Liver (tissue), 9 donors: ENCODE results near the gene IGLON5. TPM values are rescaled to one million over a fixed set of nuclear protein-coding genes. Genes with fewer than 3 reads are reported as not detected.

Source experiments
- DNase-seq: peaks from one replicate; pipeline ENCODE4 v3.0.0-alpha.2; 2017; ENCODE audit warnings: low spot score
- H3K27ac ChIP-seq, 2 donors: one replicate each; pipeline ENCODE4 v1.7.0; 2013; ENCODE audit warnings: inconsistent platforms in 2 of 2, low read length in 2 of 2, control low read depth in 1 of 2, low read depth in 1 of 2, mild to moderate bottlenecking in 1 of 2
- H3K27me3 ChIP-seq, 4 donors: one replicate each; pipeline versions ENCODE4 v1.6.1 to v1.7.0; 2013; ENCODE audit warnings: low read length in 3 of 4, inconsistent platforms in 1 of 4, mild to moderate bottlenecking in 1 of 4, moderate library complexity in 1 of 4; ENCODE audit not compliant: control insufficient read depth in 4 of 4, insufficient read depth in 4 of 4
- H3K36me3 ChIP-seq, 4 donors: one replicate each; pipeline versions ENCODE4 v1.6.1 to v1.7.0; 2013; ENCODE audit warnings: low read length in 3 of 4, mild to moderate bottlenecking in 3 of 4, low read depth in 1 of 4, moderate library complexity in 1 of 4; ENCODE audit not compliant: control insufficient read depth in 4 of 4, insufficient read depth in 3 of 4
- H3K4me1 ChIP-seq, 4 donors: one replicate each; pipeline versions ENCODE4 v1.6.1 to v1.7.0; 2013; ENCODE audit warnings: low read length in 3 of 4, mild to moderate bottlenecking in 3 of 4, moderate library complexity in 1 of 4; ENCODE audit not compliant: control insufficient read depth in 4 of 4, insufficient read depth in 4 of 4
- H3K4me3 ChIP-seq, 3 donors: one replicate each; pipeline versions ENCODE4 v1.6.1 to v1.7.0; 2013; ENCODE audit warnings: low read length in 3 of 3, control low read depth in 1 of 3, low read depth in 1 of 3, mild to moderate bottlenecking in 1 of 3
- H3K9ac ChIP-seq, 2 donors: one replicate each; pipeline ENCODE4 v1.7.0; 2013; ENCODE audit warnings: low read length in 2 of 2, mild to moderate bottlenecking in 2 of 2, moderate library complexity in 2 of 2, control low read depth in 1 of 2, low read depth in 1 of 2
- H3K9me3 ChIP-seq, 4 donors: one replicate each; pipeline versions ENCODE4 v1.6.1 to v1.7.0; 2013; ENCODE audit warnings: low read length in 3 of 4; ENCODE audit not compliant: control insufficient read depth in 4 of 4
- EGR1 ChIP-seq, 2 donors: IDR thresholded peaks; 2 replicates each; pipeline ENCODE4 v1.6.1; 2016 to 2018; ENCODE audit warnings: antibody characterized with exemption in 2 of 2, low read depth in 2 of 2
- FOXA1 ChIP-seq: IDR thresholded peaks from 2 replicates; pipeline ENCODE4 v1.6.1; 2016; ENCODE audit warnings: antibody characterized with exemption
- FOXA2 ChIP-seq: IDR thresholded peaks from 2 replicates; pipeline ENCODE4 v1.6.1; 2016; ENCODE audit warnings: antibody characterized with exemption
- GABPA ChIP-seq, 2 donors: IDR thresholded peaks in 1 of 2; conservative IDR thresholded peaks in 1 of 2; 2 replicates each; pipeline ENCODE4 v1.6.1; 2016; ENCODE audit warnings: antibody characterized with exemption in 2 of 2, mild to moderate bottlenecking in 1 of 2, moderate library complexity in 1 of 2
- HNF4A ChIP-seq, 2 donors: conservative IDR thresholded peaks; 2 replicates each; pipeline ENCODE4 v1.6.1; 2016; ENCODE audit warnings: antibody characterized with exemption in 2 of 2, mild to moderate bottlenecking in 2 of 2
- HNF4G ChIP-seq: IDR thresholded peaks from 2 replicates; pipeline ENCODE4 v1.6.1; 2016; ENCODE audit warnings: antibody characterized with exemption
- JUND ChIP-seq, 2 donors: IDR thresholded peaks; 2 replicates each; pipeline ENCODE4 v1.6.1; 2016; ENCODE audit warnings: antibody characterized with exemption in 2 of 2
- NR2F2 ChIP-seq: IDR thresholded peaks from 2 replicates; pipeline ENCODE4 v1.6.1; 2016; ENCODE audit warnings: antibody characterized with exemption
- RAD21 ChIP-seq, 2 donors: IDR thresholded peaks; 2 replicates each; pipeline ENCODE4 v1.6.1; 2016; ENCODE audit warnings: antibody characterized with exemption in 2 of 2, mild to moderate bottlenecking in 2 of 2
- RXRA ChIP-seq, 2 donors: IDR thresholded peaks; 2 replicates each; pipeline ENCODE4 v1.6.1; 2017 to 2018; ENCODE audit warnings: antibody characterized with exemption in 2 of 2, mild to moderate bottlenecking in 1 of 2
- SP1 ChIP-seq: IDR thresholded peaks from 2 replicates; pipeline ENCODE4 v1.6.1; 2018; ENCODE audit warnings: antibody characterized with exemption, mild to moderate bottlenecking
- TAF1 ChIP-seq: conservative IDR thresholded peaks from 2 replicates; pipeline ENCODE4 v1.6.1; 2016; ENCODE audit warnings: antibody characterized with exemption, mild to moderate bottlenecking
- YY1 ChIP-seq: IDR thresholded peaks from 2 replicates; pipeline ENCODE4 v1.6.1; 2016; ENCODE audit warnings: antibody characterized with exemption, mild to moderate bottlenecking
- WGBS: extraction: QIAGEN DNeasy Blood & Tissue Kit; methylation state at CpG from one replicate; pipeline ENCODE4 v1.1.7; 2013; 5-methylcytosine and 5-hydroxymethylcytosine counted together
- polyA plus RNA-seq, 2 donors: library from polyadenylated mRNA; stranded (reverse) in 1 of 2; unstranded in 1 of 2; fragments of 200-250 nt in 1 of 2; fragments of >200 nt in 1 of 2; fragmentation: Nextera tagmentation in 1 of 2; extraction: Ambion mirVana in 1 of 2; gene quantifications; one replicate each; pipeline versions ENCODE4 v1.2.1 to v1.2.3, GENCODE V29; 2013 to 2015
- total RNA-seq, 2 donors: library from RNA; depleted of rRNA; stranded (reverse); fragments of >200 nt; gene quantifications; one replicate each; pipeline ENCODE4 v1.2.3, GENCODE V29; 2014
- TF ChIP-seq, protein P1 (sequence below): IDR thresholded peaks from 2 replicates; pipeline ENCODE4 v1.6.1; 2016; ENCODE audit warnings: antibody characterized with exemption
- TF ChIP-seq, protein P2 (sequence below): IDR thresholded peaks from 2 replicates; pipeline ENCODE4 v1.6.1; 2016; ENCODE audit warnings: antibody characterized with exemption
- TF ChIP-seq, protein P3 (sequence below): IDR thresholded peaks from 2 replicates; pipeline ENCODE4 v1.6.1; 2016; ENCODE audit warnings: antibody characterized with exemption, mild to moderate bottlenecking
- TF ChIP-seq, protein P4 (sequence below): fragments of 150-350 bp; IDR thresholded peaks from 2 replicates; pipeline ENCODE4 v1.5.1; 2017; ENCODE audit warnings: improper control_type of control experiment, low read depth, low read length; ENCODE audit not compliant: missing input control
- TF ChIP-seq, protein P5 (sequence below): IDR thresholded peaks from 2 replicates; pipeline ENCODE4 v1.6.1; 2016; ENCODE audit warnings: antibody characterized with exemption
- donor health status: healthy.
- donor health status: healthy.
- donor health status: healthy.
- donor health status: healthy.
- donor health status: healthy.

The IGLON5 gene
- total RNA-seq: under 1 TPM in 1 of 2 donors, not detected in 1; 0.25 TPM
- polyA plus RNA-seq: under 1 TPM; 0.25 to 0.46 TPM

DNA sequence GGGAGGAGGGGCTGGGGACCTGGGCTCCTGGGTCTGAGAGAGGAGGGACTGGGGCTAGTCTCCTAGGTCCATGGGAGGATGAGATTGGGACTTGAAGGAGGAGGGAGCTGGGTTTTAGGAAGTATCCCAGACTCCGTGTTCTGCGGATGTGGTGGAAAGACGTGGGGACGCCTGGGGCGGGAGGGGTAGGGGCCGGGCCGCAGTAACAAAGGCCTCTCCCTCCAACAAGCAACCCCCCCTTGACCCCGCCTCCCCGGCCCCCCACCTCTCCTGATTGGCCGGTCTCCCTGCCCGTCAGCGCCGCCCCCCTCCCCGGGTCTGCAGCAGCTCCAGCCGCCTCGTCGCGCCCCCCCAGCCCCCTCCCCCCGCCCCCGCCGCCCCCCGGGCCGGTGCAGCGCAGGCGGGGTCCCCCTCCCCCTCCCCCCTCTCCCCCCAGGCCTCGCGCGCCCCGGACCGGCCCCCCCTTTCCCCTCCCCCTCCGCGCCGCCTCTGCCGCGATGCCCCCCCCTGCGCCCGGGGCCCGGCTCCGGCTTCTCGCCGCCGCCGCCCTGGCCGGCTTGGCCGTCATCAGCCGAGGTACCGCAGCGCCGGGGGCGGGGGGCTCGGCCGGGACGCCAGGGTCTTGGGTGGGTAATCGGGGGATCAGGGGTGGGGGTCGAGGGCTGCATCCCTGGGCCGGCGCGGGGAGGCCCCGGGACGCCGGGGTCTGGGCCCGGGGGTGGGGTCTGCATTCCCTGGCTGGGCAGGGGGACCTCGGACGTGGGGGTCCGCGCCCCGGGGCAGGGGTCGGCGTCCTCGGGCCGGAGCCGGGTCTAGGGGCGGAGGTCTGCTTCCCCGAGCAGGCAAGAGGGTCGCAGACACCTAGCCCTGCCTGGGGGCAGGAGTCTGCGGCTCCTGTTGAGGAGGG is at the start of gene IGLON5:
TSS of gene IGLON5 (plus strand) at position 294 of the 907 bp plus-strand sequence. CDS start at position 498, 204 bp downstream.
- Histone ChIP-seq H3K4me3 (no peak within 1 kb of the TSS), H3K36me3 (no peaks in the 10 kb centered on the region), H3K4me1 (peaks cover 0 to 2% (median 0%) of the 10 kb centered on the region in 4 donors), H3K9me3 (peaks cover 1 to 8% (median 6%) of the 10 kb centered on the region in 4 donors), H3K9ac (no peak within 1 kb of the TSS), H3K27ac (no peak within 1 kb of the TSS), H3K27me3 (peaks cover 0 to under 1% (median 0%) of the 10 kb centered on the region in 4 donors)
- WGBS: 3% methylated on average over 74 of the region's 76 CpGs
- DNase-seq: no peak
- TF ChIP-seq, protein P1, sequence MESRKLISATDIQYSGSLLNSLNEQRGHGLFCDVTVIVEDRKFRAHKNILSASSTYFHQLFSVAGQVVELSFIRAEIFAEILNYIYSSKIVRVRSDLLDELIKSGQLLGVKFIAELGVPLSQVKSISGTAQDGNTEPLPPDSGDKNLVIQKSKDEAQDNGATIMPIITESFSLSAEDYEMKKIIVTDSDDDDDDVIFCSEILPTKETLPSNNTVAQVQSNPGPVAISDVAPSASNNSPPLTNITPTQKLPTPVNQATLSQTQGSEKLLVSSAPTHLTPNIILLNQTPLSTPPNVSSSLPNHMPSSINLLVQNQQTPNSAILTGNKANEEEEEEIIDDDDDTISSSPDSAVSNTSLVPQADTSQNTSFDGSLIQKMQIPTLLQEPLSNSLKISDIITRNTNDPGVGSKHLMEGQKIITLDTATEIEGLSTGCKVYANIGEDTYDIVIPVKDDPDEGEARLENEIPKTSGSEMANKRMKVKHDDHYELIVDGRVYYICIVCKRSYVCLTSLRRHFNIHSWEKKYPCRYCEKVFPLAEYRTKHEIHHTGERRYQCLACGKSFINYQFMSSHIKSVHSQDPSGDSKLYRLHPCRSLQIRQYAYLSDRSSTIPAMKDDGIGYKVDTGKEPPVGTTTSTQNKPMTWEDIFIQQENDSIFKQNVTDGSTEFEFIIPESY: no peak
- TF ChIP-seq, protein P2, sequence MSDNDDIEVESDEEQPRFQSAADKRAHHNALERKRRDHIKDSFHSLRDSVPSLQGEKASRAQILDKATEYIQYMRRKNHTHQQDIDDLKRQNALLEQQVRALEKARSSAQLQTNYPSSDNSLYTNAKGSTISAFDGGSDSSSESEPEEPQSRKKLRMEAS: no peak
- TF ChIP-seq JUND (IDR thresholded peaks at IDR 0.05) (no peak), GABPA (IDR thresholded peaks at IDR 0.05 in 1 of 2, conservative IDR thresholded peaks at IDR 0.05 in 1 of 2) (no peak), NR2F2 (no peak)

DNA sequence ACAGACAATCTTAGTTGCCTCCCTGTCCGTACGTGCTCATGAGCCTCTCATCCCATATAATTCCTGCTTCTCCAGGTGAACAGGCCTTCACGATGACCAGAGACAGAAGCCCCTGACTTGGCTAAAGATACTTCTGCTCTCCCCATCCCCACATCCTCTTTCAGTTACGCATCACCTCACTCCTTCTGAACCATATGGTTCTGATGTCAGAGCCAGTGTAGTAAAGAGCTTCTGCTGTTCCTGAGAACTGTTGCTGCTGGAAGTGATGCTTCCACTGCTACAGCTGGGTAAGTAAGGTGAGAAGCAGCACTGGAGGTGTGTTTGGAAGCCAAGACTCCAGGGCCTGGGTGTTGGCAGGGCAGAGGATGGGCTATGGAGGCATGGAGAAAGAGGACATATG is 47.6 kb upstream of the IGLON5 start:
- Histone ChIP-seq H3K27ac (no peak overlapping the region), H3K9ac (no peak overlapping the region), H3K27me3 (peaks cover 0 to 9% (median 0%) of the 10 kb centered on the region in 4 donors), H3K4me3 (no peak overlapping the region), H3K4me1 (no peaks in the 10 kb centered on the region), H3K36me3 (no peaks in the 10 kb centered on the region), H3K9me3 (no peaks in the 10 kb centered on the region)
- 74% methylated on average over 4 of the region's 4 CpGs for WGBS
- no peak for DNase-seq
- TF ChIP-seq, protein P1: no peak
- TF ChIP-seq, protein P2: no peak
- TF ChIP-seq FOXA2 (no peak), EGR1 (IDR thresholded peaks at IDR 0.05; ENCODE audit: low read depth in 2 of 2) (no peak), RAD21 (IDR thresholded peaks at IDR 0.05) (no peak), JUND (IDR thresholded peaks at IDR 0.05) (no peak), GABPA (IDR thresholded peaks at IDR 0.05 in 1 of 2, conservative IDR thresholded peaks at IDR 0.05 in 1 of 2) (no peak), SP1 (no peak), FOXA1 (no peak), TAF1 (no peak), HNF4G (no peak), RXRA (IDR thresholded peaks at IDR 0.05) (no peak), NR2F2 (no peak), YY1 (no peak), HNF4A (conservative IDR thresholded peaks at IDR 0.05) (no peak)
- TF ChIP-seq, protein P3, sequence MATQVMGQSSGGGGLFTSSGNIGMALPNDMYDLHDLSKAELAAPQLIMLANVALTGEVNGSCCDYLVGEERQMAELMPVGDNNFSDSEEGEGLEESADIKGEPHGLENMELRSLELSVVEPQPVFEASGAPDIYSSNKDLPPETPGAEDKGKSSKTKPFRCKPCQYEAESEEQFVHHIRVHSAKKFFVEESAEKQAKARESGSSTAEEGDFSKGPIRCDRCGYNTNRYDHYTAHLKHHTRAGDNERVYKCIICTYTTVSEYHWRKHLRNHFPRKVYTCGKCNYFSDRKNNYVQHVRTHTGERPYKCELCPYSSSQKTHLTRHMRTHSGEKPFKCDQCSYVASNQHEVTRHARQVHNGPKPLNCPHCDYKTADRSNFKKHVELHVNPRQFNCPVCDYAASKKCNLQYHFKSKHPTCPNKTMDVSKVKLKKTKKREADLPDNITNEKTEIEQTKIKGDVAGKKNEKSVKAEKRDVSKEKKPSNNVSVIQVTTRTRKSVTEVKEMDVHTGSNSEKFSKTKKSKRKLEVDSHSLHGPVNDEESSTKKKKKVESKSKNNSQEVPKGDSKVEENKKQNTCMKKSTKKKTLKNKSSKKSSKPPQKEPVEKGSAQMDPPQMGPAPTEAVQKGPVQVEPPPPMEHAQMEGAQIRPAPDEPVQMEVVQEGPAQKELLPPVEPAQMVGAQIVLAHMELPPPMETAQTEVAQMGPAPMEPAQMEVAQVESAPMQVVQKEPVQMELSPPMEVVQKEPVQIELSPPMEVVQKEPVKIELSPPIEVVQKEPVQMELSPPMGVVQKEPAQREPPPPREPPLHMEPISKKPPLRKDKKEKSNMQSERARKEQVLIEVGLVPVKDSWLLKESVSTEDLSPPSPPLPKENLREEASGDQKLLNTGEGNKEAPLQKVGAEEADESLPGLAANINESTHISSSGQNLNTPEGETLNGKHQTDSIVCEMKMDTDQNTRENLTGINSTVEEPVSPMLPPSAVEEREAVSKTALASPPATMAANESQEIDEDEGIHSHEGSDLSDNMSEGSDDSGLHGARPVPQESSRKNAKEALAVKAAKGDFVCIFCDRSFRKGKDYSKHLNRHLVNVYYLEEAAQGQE: no peak
- TF ChIP-seq, protein P4, sequence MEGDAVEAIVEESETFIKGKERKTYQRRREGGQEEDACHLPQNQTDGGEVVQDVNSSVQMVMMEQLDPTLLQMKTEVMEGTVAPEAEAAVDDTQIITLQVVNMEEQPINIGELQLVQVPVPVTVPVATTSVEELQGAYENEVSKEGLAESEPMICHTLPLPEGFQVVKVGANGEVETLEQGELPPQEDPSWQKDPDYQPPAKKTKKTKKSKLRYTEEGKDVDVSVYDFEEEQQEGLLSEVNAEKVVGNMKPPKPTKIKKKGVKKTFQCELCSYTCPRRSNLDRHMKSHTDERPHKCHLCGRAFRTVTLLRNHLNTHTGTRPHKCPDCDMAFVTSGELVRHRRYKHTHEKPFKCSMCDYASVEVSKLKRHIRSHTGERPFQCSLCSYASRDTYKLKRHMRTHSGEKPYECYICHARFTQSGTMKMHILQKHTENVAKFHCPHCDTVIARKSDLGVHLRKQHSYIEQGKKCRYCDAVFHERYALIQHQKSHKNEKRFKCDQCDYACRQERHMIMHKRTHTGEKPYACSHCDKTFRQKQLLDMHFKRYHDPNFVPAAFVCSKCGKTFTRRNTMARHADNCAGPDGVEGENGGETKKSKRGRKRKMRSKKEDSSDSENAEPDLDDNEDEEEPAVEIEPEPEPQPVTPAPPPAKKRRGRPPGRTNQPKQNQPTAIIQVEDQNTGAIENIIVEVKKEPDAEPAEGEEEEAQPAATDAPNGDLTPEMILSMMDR: no peak
- TF ChIP-seq, protein P5, sequence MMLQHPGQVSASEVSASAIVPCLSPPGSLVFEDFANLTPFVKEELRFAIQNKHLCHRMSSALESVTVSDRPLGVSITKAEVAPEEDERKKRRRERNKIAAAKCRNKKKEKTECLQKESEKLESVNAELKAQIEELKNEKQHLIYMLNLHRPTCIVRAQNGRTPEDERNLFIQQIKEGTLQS: no peak
